NB4 (cell line): ENCODE data around the gene GDPD5.

Source experiments
- DNase-seq: peaks from one replicate; pipeline ENCODE4 v3.0.0; 2010; ENCODE audit warnings: low read depth
- H3K4me3 ChIP-seq: one replicate; pipeline ENCODE4 v1.5.1; 2011; ENCODE audit warnings: mild to moderate bottlenecking, low read depth, low read length, moderate library complexity
- CTCF ChIP-seq: IDR thresholded peaks from one replicate; pipeline ENCODE4 v1.5.1; 2012; ENCODE audit warnings: low read depth, low read length
- MAX ChIP-seq: IDR thresholded peaks from 2 replicates; pipeline ENCODE4 v1.6.1; 2011; ENCODE audit warnings: low read depth, low read length
- MYC ChIP-seq: IDR thresholded peaks from 2 replicates; pipeline ENCODE4 v1.6.1; 2011; ENCODE audit warnings: low read depth, low read length
- POLR2A ChIP-seq: IDR thresholded peaks from 2 replicates; pipeline ENCODE4 v1.6.1; 2011; ENCODE audit warnings: mild to moderate bottlenecking; ENCODE audit not compliant: insufficient read length; ENCODE audit errors: extremely low read depth

Gene GDPD5

GRCh38 chr11:75543806-75544205, 18.1 kb upstream of the GDPD5 start:
- TF ChIP-seq MYC (no peak), MAX (no peak), POLR2A (no peak), CTCF (no peak)
- no peak overlapping the region for H3K4me3 ChIP-seq
- DNase-seq: no peak

- DNase-seq: no peak
- no peak overlapping the region for H3K4me3 ChIP-seq
- no peak for TF ChIP-seq MYC
- TF ChIP-seq POLR2A: no peak
These were observed 16.3 kb upstream of the GDPD5 start for GRCh38 chr11:75542088-75542438.

GRCh38 chr11:75541193-75542087, 15.7 kb upstream of the GDPD5 start:
- no peak for DNase-seq
- TF ChIP-seq POLR2A: no peak
- TF ChIP-seq MAX: no peak
- no peak overlapping the region for H3K4me3 ChIP-seq

- DNase-seq: no peak
- no peak overlapping the region for H3K4me3 ChIP-seq
- TF ChIP-seq POLR2A (no peak), MAX (no peak), MYC (no peak), CTCF (no peak)
These were observed 14.0 kb upstream of the GDPD5 start for GRCh38 chr11:75539459-75540334.

GRCh38 chr11:75538150-75538942, 12.6 kb upstream of the GDPD5 start:
- TF ChIP-seq MYC: no peak
- no peak for TF ChIP-seq POLR2A
- no peak for TF ChIP-seq CTCF
- TF ChIP-seq MAX: no peak
- DNase-seq: no peak
- H3K4me3 ChIP-seq: no peak overlapping the region

GRCh38 chr11:75537740-75538139, 12.0 kb upstream of the GDPD5 start:
- no peak for TF ChIP-seq POLR2A
- no peak for TF ChIP-seq MAX
- no peak for TF ChIP-seq CTCF
- no peak for TF ChIP-seq MYC
- H3K4me3 ChIP-seq: no peak overlapping the region
- no peak for DNase-seq
